HK-2 (cell line): ENCODE measurements around the gene CMTR2.

Experiments
- DNase-seq: peaks from one replicate; pipeline ENCODE4 v3.0.0-alpha.2; 2018; ENCODE audit not compliant: unreplicated experiment

The CMTR2 gene

DNA sequence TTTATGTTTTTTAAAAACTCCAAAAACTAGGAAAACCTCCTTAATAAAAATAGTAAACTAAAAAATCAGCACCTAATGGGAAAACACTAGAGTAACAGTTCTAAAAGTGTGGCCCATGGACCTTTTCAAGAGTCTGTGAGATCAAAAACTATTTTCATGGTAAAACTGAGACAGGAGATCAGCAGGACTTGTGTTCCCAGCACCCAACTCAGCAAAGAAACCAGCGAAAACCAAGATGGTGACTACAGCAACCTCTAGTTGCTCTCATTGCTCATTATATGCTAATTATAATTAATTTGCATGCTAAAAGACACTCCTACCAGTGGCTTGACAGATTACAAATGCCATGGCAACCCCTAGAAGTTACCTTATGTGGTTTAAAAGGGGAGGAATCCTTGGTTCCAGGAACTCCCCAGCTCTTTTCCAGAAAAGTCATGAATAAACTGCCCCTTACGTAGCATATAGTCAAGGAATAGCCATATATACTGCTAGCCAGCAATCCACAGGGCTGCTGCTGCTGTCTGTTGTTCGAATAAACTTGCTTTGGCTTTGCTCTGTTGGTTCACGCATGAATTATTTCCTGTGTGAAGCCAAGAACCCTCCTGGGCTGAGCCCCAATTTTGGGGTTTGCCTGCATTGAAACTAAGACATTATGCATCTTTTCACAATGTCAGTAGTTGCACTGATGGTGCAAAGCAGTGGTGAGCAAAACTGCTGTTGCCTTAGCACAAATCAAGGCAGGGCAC lies 12.4 kb downstream of the CMTR2 start:
- no peak for DNase-seq

DNA sequence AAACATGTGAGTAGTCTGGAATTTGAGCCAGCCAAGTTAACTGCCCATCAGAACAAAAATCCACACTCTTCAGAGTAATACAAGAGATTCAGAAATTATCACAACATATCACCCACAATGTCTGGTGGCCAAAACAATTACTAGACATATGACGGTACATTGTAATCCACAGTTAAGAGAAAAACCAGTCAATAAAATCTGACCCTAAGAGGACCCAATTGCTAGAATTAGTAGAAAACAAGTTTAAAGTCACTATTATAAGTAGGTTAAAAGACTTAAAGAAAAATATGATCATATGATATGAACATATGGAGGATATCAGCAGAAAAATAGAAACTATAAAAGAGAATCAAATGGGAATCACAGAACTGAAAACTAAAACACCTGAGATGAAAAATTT lies 15.8 kb downstream of the CMTR2 start:
- DNase-seq: no peak

DNA sequence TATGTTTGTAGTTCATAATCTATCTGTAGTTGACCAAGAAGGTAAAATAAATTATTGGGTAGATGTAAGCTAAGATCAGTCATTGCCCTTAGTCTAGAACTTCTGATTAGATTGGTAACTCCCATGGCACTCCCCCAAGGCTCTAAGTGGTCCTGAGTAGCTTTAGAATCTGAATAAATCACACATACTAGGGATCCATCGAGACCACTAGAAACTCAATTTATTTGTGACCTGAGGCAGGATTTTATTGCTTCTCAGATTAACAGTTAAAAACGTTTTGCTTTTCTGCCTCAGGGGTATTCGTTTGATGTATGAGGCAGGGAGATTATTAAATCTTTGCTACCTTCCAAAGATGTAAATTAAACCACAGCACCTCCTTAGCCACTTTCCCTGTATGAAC lies 24.9 kb downstream of the CMTR2 start:
- DNase-seq: no peak

DNA sequence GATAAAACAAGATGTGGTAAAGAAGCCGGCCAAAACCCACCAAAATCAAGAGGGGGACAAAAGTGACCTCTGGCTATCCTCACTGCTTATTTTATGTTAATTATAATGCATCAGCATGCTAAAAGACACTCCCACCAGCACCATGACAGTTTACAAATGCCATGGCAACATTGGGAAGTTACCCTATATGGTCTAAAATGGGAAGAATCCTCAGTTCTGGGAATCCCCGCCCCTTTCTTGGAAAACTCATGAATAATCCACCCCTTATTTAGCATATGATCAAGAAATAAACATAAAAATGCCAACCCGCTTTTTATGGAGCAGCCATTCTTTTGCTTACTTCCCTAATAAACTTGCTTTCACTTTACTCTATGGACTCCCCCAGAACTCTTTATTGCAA lies 25.6 kb downstream of the CMTR2 start:
- no peak for DNase-seq

DNA sequence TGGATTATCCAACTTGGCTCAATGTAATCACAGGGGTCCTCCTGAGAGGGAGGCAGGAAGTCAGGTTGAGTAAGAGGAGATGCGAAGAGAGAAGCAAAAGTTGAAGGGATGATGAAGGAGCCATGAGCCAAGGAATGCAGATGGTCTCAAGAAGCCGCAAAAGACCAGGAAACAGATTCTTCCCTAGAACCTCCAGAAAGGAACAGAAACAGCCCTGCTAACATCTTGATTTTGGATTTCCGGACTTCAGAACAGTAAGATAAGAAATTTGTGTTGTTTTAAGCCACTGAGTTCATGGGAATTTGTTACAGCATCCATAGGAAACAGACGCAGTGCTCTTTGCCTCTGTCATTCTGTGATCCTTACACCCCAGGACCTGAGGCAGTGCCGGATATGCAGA lies 26.8 kb downstream of the CMTR2 start:
- no peak for DNase-seq

GRCh38 chr16:71260995-71261394 lies 28.2 kb downstream of the CMTR2 start:
- no peak for DNase-seq

DNA sequence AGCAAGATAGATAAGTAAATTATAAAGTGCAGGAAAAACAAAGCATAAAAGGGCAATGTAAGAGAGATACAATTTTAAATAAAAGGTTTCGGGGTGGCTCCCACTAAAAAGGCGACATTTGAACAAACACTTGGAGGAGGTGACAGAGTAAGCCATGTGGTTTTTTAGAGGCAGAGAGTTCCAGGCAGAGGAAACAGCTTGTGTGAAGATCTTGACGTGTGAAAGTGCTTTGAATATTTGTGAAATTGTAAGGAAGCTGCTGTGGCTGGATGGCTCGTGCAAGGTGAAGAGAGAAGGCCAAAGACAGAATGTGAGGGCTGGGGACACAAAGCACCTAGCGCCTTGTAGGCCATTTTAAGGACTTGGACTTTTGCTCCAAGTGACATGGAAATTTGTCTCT lies 30.1 kb downstream of the CMTR2 start:
- no peak for DNase-seq

- DNase-seq: no peak
These were observed 30.8 kb downstream of the CMTR2 start for GRCh38 chr16:71258372-71258771.

- DNase-seq: no peak
These were observed 31.4 kb downstream of the CMTR2 start for GRCh38 chr16:71257768-71258167.

DNA sequence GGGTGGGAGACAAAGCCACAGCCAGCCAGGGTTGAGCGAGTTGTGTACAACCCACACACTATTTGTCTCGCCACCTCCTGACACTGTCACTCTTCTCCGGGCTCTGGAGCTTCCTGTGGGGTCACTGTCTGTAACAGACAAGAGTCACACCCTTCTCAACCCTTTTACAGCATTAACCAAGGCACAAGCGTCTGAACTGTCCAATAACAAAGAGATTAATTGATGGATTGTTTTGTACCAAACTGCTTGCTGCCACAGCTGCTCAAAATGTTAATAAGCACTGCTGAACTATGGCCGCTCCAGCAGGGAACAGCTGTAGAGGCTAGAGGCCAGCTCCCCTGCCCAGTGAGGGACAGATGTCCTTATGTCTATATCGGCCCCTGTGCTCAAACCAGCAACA lies 33.5 kb downstream of the CMTR2 start:
- no peak for DNase-seq

- DNase-seq: no peak
These were observed 34.2 kb downstream of the CMTR2 start for GRCh38 chr16:71254832-71255525.

GRCh38 chr16:71250461-71251235 lies 38.6 kb downstream of the CMTR2 start:
- DNase-seq: no peak

- DNase-seq: no peak
These were observed 39.8 kb downstream of the CMTR2 start for GRCh38 chr16:71249399-71249798.

- DNase-seq: no peak
These were observed 41.7 kb downstream of the CMTR2 start for GRCh38 chr16:71247478-71247877.

- DNase-seq: no peak
These were observed 42.9 kb downstream of the CMTR2 start for GRCh38 chr16:71246309-71246708.

DNA sequence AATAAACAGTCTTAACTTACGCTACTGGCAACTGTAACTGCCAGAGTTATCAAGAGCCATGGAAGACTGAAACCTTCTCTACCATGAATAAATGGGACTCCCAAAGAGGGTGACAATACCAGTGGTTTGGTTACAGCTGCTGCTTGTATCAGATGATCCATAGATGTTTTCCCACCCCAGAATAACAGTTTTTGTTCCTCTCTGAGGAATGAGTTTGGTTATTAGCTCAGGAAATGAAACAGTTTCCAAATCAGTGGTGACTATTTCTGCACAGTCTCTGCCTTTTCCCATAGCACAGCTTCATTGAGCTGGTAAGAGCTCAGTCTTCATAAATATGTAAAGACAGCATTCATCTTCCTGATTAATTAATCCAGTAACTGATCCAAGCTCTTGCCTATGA lies 44.7 kb downstream of the CMTR2 start:
- no peak for DNase-seq

DNA sequence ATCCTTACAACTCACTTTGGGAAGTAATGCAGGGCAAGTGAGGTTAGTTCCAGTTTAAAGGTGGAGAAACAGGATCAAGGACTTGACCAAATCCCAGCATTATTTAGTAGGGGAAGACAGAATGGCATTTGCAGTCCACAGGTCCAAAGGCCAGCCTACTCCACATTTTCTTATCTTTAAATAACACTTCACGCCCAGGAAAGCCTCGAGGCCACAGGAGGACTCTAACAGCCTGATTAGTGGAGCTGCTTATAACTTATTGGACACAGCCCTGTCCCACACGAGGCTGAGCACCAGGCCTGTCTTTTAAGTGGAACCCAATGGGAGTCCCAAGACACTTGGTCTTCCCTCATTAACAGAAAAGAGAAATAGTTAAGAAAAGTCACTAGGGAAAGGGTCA lies 46.6 kb downstream of the CMTR2 start:
- DNase-seq: no peak

GRCh38 chr16:71242036-71242435 lies 47.2 kb downstream of the CMTR2 start:
- DNase-seq: no peak
